H1 (cell line): Measurements from ENCODE around the gene DCAF4L1. TPM values are rescaled to one million over a fixed set of nuclear protein-coding genes. Genes with fewer than 3 reads are reported as not detected.

ENCODE experiments used
- CTCF ChIA-PET: fragments of 300-600 bp; sonication (Branson Sonifier 250); formaldehyde crosslinking; loops from one replicate; lab custom pipeline; 2021; ENCODE audit not compliant: partially characterized antibody; lab: Charles Lee
- POLR2A ChIA-PET: fragments of 300-600 bp; sonication (Branson Sonifier 250); formaldehyde crosslinking; loops from one replicate; lab custom pipeline; 2021; ENCODE audit warnings: inconsistent platforms; ENCODE audit not compliant: partially characterized antibody; lab: Charles Lee
- DNase-seq, 2 experiments: peaks; one replicate each; pipeline versions ENCODE4 v3.0.0 to v3.0.0-alpha.2; 2010 to 2022; ENCODE audit warnings: low spot score in 2 of 2, low read depth in 1 of 2, mixed read lengths in 1 of 2
- FAIRE-seq: peaks from 2 replicates; lab custom pipeline; 2011; peaks lifted over from hg19 to GRCh38; lab: Jason Lieb, UNC
- H2AFZ ChIP-seq: 2 replicates; pipeline ENCODE4 v1.8.1; 2012; ENCODE audit warnings: low read length, inconsistent platforms
- H2AK5ac ChIP-seq: 2 replicates; pipeline ENCODE4 v1.6.1; 2013; ENCODE audit warnings: low read depth, low read length
- H2BK120ac ChIP-seq: replicated peaks from 2 replicates; pipeline ENCODE3; 2013; ENCODE audit warnings: low read depth, low read length, inconsistent platforms
- H2BK12ac ChIP-seq: 2 replicates; pipeline ENCODE4 v1.6.1; 2013; ENCODE audit warnings: low read depth, low read length
- H2BK15ac ChIP-seq: 2 replicates; pipeline ENCODE4 v1.6.1; 2013; ENCODE audit warnings: low read length
- H2BK20ac ChIP-seq: 2 replicates; pipeline ENCODE4 v1.6.1; 2013; ENCODE audit warnings: low read length
- H2BK5ac ChIP-seq: 2 replicates; pipeline ENCODE4 v1.6.1; 2013; ENCODE audit warnings: low read depth, low read length
- H3K14ac ChIP-seq: 2 replicates; pipeline ENCODE4 v1.6.1; 2013; ENCODE audit warnings: inconsistent platforms; ENCODE audit not compliant: insufficient read length
- H3K18ac ChIP-seq: 2 replicates; pipeline ENCODE4 v1.6.1; 2013; ENCODE audit warnings: low read length; ENCODE audit errors: extremely low read depth
- H3K23ac ChIP-seq: 2 replicates; pipeline ENCODE4 v1.6.1; 2013; ENCODE audit warnings: inconsistent platforms; ENCODE audit not compliant: insufficient read length
- H3K23me2 ChIP-seq: 2 replicates; pipeline ENCODE4 v1.6.1; 2013; ENCODE audit warnings: low read depth, low read length
- H3K27ac ChIP-seq: 2 replicates; pipeline ENCODE4 v1.6.1; 2011; ENCODE audit warnings: low read depth, low read length, inconsistent platforms
- H3K27me3 ChIP-seq, 4 experiments: replicated peaks in 1 of 4; 1 replicate in 1 of 4; 2 replicates in 3 of 4; pipeline versions ENCODE4 v1.6.1 to v1.8.1; 2011 to 2013; ENCODE audit warnings: low read length in 3 of 4, mild to moderate bottlenecking in 3 of 4, inconsistent platforms in 2 of 4, mixed read lengths in 2 of 4, moderate library complexity in 1 of 4; ENCODE audit not compliant: control insufficient read depth in 3 of 4, insufficient read depth in 3 of 4; ENCODE audit errors: extremely low read depth in 1 of 4
- H3K36me3 ChIP-seq, 4 experiments: 2 replicates each; pipeline versions ENCODE4 v1.6.1 to v1.8.1; 2011 to 2013; ENCODE audit warnings: mild to moderate bottlenecking in 4 of 4, low read length in 3 of 4, moderate library complexity in 2 of 4, control low read depth in 1 of 4, inconsistent platforms in 1 of 4; ENCODE audit not compliant: insufficient read depth in 4 of 4, control insufficient read depth in 2 of 4
- H3K4ac ChIP-seq: replicated peaks from 2 replicates; pipeline ENCODE3; 2013; ENCODE audit warnings: low read length, low read depth, mixed read lengths, inconsistent platforms; ENCODE audit not compliant: insufficient read length
- H3K4me1 ChIP-seq, 4 experiments: replicated peaks in 1 of 4; 1 replicate in 1 of 4; 2 replicates in 3 of 4; pipeline versions ENCODE4 v1.6.1 to v1.8.1; 2011 to 2013; ENCODE audit warnings: low read length in 3 of 4, inconsistent platforms in 2 of 4, mixed read lengths in 1 of 4; ENCODE audit not compliant: insufficient read depth in 4 of 4, control insufficient read depth in 3 of 4
- H3K4me2 ChIP-seq, 2 experiments: 2 replicates each; pipeline versions ENCODE4 v1.6.1 to v1.8.1; 2011 to 2013; ENCODE audit warnings: low read depth in 2 of 2, low read length in 2 of 2, control low read depth in 1 of 2, inconsistent platforms in 1 of 2, mild to moderate bottlenecking in 1 of 2; ENCODE audit not compliant: insufficient read depth in 1 of 2
- H3K4me3 ChIP-seq, 4 experiments: fragments of 200-600, 300-600 bp in 1 of 4; sonication (generic), shearing (Covaris generic), sonication (Bioruptor Twin) in 1 of 4; 2 replicates each; pipeline versions ENCODE4 v1.5.1 to v1.8.1; 2011 to 2016; ENCODE audit warnings: low read length in 4 of 4, low read depth in 3 of 4, control low read depth in 2 of 4, inconsistent platforms in 2 of 4, mild to moderate bottlenecking in 2 of 4, mixed read lengths in 1 of 4, moderate library complexity in 1 of 4; ENCODE audit not compliant: insufficient read depth in 2 of 4; ENCODE audit errors: extremely low read depth in 1 of 4
- H3K56ac ChIP-seq: replicated peaks from 2 replicates; pipeline ENCODE3; 2013; ENCODE audit warnings: low read depth, mild to moderate bottlenecking, mixed read lengths, low read length, inconsistent platforms; ENCODE audit not compliant: insufficient read length
- H3K79me1 ChIP-seq: 2 replicates; pipeline ENCODE4 v1.6.1; 2013; ENCODE audit warnings: low read depth, low read length, control low read depth
- H3K79me2 ChIP-seq, 2 experiments: 2 replicates each; pipeline versions ENCODE4 v1.6.1 to v1.8.1; 2012 to 2013; ENCODE audit warnings: low read length in 2 of 2, mild to moderate bottlenecking in 2 of 2, inconsistent platforms in 1 of 2; ENCODE audit not compliant: insufficient read depth in 2 of 2, control insufficient read depth in 1 of 2
- H3K9ac ChIP-seq, 4 experiments: replicated peaks in 1 of 4; 1 replicate in 1 of 4; 2 replicates in 3 of 4; pipeline versions ENCODE4 v1.6.1 to v1.8.1; 2011 to 2013; ENCODE audit warnings: low read depth in 3 of 4, low read length in 3 of 4, control low read depth in 2 of 4, mild to moderate bottlenecking in 2 of 4, moderate library complexity in 2 of 4, inconsistent platforms in 1 of 4; ENCODE audit errors: extremely low read depth in 1 of 4
- H3K9me3 ChIP-seq, 2 experiments: 2 replicates each; pipeline versions ENCODE4 v1.6.1 to v1.8.1; 2012 to 2013; ENCODE audit warnings: mild to moderate bottlenecking in 2 of 2, moderate library complexity in 2 of 2, control low read depth in 1 of 2, inconsistent platforms in 1 of 2, low read depth in 1 of 2, low read length in 1 of 2, mixed read lengths in 1 of 2; ENCODE audit not compliant: insufficient read depth in 2 of 2
- H4K20me1 ChIP-seq, 2 experiments: replicated peaks in 1 of 2; 2 replicates each; pipeline versions ENCODE3 to v1.8.1; 2011 to 2013; ENCODE audit warnings: inconsistent platforms in 2 of 2, low read length in 2 of 2, mild to moderate bottlenecking in 1 of 2; ENCODE audit not compliant: insufficient read depth in 2 of 2, control insufficient read depth in 1 of 2
- H4K5ac ChIP-seq: 2 replicates; pipeline ENCODE4 v1.6.1; 2013; ENCODE audit warnings: low read length, low read depth, mixed read lengths, inconsistent platforms; ENCODE audit not compliant: insufficient read length
- H4K8ac ChIP-seq: 2 replicates; pipeline ENCODE4 v1.8.0; 2013; ENCODE audit warnings: mild to moderate bottlenecking, moderate library complexity, low read length, inconsistent platforms; ENCODE audit not compliant: insufficient read depth; ENCODE audit errors: extremely low read depth
- H4K91ac ChIP-seq: replicated peaks from 2 replicates; pipeline ENCODE3; 2013; ENCODE audit warnings: low read length, mixed read lengths, inconsistent platforms; ENCODE audit not compliant: insufficient read length
- JUND ChIP-seq: IDR thresholded peaks from 2 replicates; pipeline ENCODE4 v1.6.1; 2011; ENCODE audit warnings: mild to moderate bottlenecking, improper control_type of control experiment, low read length
- WGBS, 2 experiments: shearing (Covaris generic) in 1 of 2; methylation state at CpG; one replicate each; pipeline versions ENCODE4 v1.1.6 to v1.1.7; 2013 to 2015; ENCODE audit warnings: low lambda C conversion rate in 2 of 2, mixed read lengths in 2 of 2, inconsistent platforms in 1 of 2, low coverage in 1 of 2, missing lambda C conversion rate in 1 of 2; ENCODE audit not compliant: insufficient replicate concordance in 2 of 2, insufficient coverage in 1 of 2, insufficient read length in 1 of 2; ENCODE audit errors: extremely low coverage in 1 of 2, missing lambda C conversion rate in 1 of 2; 5-methylcytosine and 5-hydroxymethylcytosine counted together
- polyA plus RNA-seq, 7 experiments: library from polyadenylated mRNA; depleted of rRNA in 3 of 7; stranded (reverse) in 5 of 7; unstranded in 2 of 7; fragments of >200 nt in 5 of 7; fragments of 200-250 nt in 2 of 7; gene quantifications; 1 replicate in 5 of 7; 2 replicates in 1 of 7; 4 replicates in 1 of 7; pipeline versions ENCODE4 v1.2.1 to v1.2.3, GENCODE V29; 2011 to 2013; ENCODE audit warnings: missing spikeins in 2 of 7, mixed read lengths in 2 of 7
- total RNA-seq: library from RNA; stranded (reverse); fragmentation: NEBNext Ultra II Directional; extraction: Animal tissue kit (Norgen Biotek cat#: 25700); gene quantifications from 2 replicates; pipeline ENCODE4 v1.2.1, GENCODE V29; 2021

The DCAF4L1 gene
- total and polyA plus RNA-seq, 2 of the 8 experiments (the other 6 are each of a cell fraction or from before 2014, with no cell fraction given): 0.06 to 0.15 TPM

- no peak overlapping the region for H3K4ac ChIP-seq
- no peaks in the 10 kb centered on the region for H3K9me3 ChIP-seq
- H3K4me2 ChIP-seq: peak overlapping the region in 1 of 2 experiments; percentile 47; a peak in 2 of 4 replicates
- CTCF ChIA-PET: interaction anchor here (1.0 to 1.4 kb wide), 3 partner anchors 8 to 26 kb away, joined by 3 to 4 read pairs (median 3); no protein-coding TSS in a partner anchor
- no peak overlapping the region for H4K91ac ChIP-seq
- peaks cover 0 to 10% of the 10 kb centered on the region in 2 experiments; a peak in 1 of 4 replicates for H3K79me2 ChIP-seq
- H2AK5ac ChIP-seq: no peak overlapping the region
- POLR2A ChIA-PET: no interaction called here
- DNase-seq: no peak
- WGBS, 2 experiments: 16% methylated on average over 1 of the region's 1 CpG; no CpG with 5 or more reads in 1 of the 2 experiments
- H3K18ac ChIP-seq: no peak overlapping the region
- peak; percentile 79 for FAIRE-seq
- H4K20me1 ChIP-seq: no peaks in the 10 kb centered on the region
- H2BK12ac ChIP-seq: no peak overlapping the region
- H3K36me3 ChIP-seq: no peaks in the 10 kb centered on the region
- no peak overlapping the region for H2BK15ac ChIP-seq
- H3K56ac ChIP-seq: no peak overlapping the region
- no peak overlapping the region for H3K27ac ChIP-seq
- H3K4me1 ChIP-seq: peaks cover 0 to 19% (median 6%) of the 10 kb centered on the region in 4 experiments; a peak in 5 of 7 replicates
- no peak overlapping the region for H3K23ac ChIP-seq
- H2BK120ac ChIP-seq: no peak overlapping the region
- H3K9ac ChIP-seq: no peak overlapping the region
- H3K4me3 ChIP-seq: peak overlapping the region in 1 of 4 experiments; percentile 34; a peak in 1 of 8 replicates
- H2BK20ac ChIP-seq: no peak overlapping the region
- H2AFZ ChIP-seq: no peak overlapping the region
- no peak overlapping the region for H3K14ac ChIP-seq
- H3K79me1 ChIP-seq: no peaks in the 10 kb centered on the region
- no peak overlapping the region for H4K8ac ChIP-seq
- H3K27me3 ChIP-seq: no peaks in the 10 kb centered on the region
- peaks cover 4% of the 10 kb centered on the region for H3K23me2 ChIP-seq
- no peak overlapping the region for H2BK5ac ChIP-seq
- no peak overlapping the region for H4K5ac ChIP-seq
- no peak for TF ChIP-seq JUND
Measured at GRCh38 chr4:41985151-41985550, 3.6 kb downstream of the DCAF4L1 start.
